T-helper 1 cell treated with Interleukin-12 subunit alpha and Interleukin-12 subunit beta and Interleukin-4 antibody, amounts not matched to agents 30 ng/mL and 1 ng/mL, for 36 hours (primary cell): ENCODE data around the gene KLK12. TPM values are rescaled to one million over a fixed set of nuclear protein-coding genes. Genes with fewer than 3 reads are reported as not detected.

Source experiments
- intact Hi-C: fragments of 100-400 bp; cut with micrococcal nuclease; formaldehyde crosslinking; loops from one replicate; pipeline ENCODE4 v1.15.1; 2024
- total RNA-seq: library from RNA; stranded (reverse); gene quantifications from 2 replicates; pipeline ENCODE4 v1.2.3, GENCODE V29; 2022

KLK12 gene
- total RNA-seq, 1 donor from 2014 or later = not detected

- intact Hi-C loops = no loop called here
These were observed 51.0 kb downstream of the KLK12 start, which contains the start of gene KLK7 for GRCh38 chr19:50983625-50984292. KLK7 (minus strand) TSS chr19:50983917; CDS start chr19:50982399, 1,518 bp downstream.

- intact Hi-C loops = no loop called here
These were observed 52.6 kb downstream of the KLK12 start for GRCh38 chr19:50982186-50982585.

GRCh38 chr19:50981587-50982146, 53.1 kb downstream of the KLK12 start:
- intact Hi-C loops = no loop called here

GRCh38 chr19:50980208-50980607, 54.6 kb downstream of the KLK12 start:
- intact Hi-C loops = no loop called here

- intact Hi-C loops = no loop called here
These were observed 55.0 kb downstream of the KLK12 start for GRCh38 chr19:50979758-50980157.

Other genes with a start within 250 kb of the KLK12 start
- not detected in 2 replicates for gene ACP4, start 244.6 kb downstream of the KLK12 start, total RNA-seq
- 1.1 and 1.6 TPM in 2 replicates for gene KLK1, start 211.2 kb downstream of the KLK12 start, total RNA-seq
- gene KLK15, start 201.4 kb downstream of the KLK12 start, total RNA-seq = not detected in 2 replicates
- gene KLK3, start 180.1 kb downstream of the KLK12 start, total RNA-seq = not detected in 2 replicates
- gene KLK2, start 161.6 kb downstream of the KLK12 start, total RNA-seq = 0.24 TPM in 1 of 2 replicates, not detected in the other
- gene KLK4, start 123.6 kb downstream of the KLK12 start, total RNA-seq = not detected in 2 replicates
- gene KLK5, start 82.0 kb downstream of the KLK12 start, total RNA-seq = not detected in 2 replicates
- not detected in 2 replicates for gene KLK6, start 65.4 kb downstream of the KLK12 start, total RNA-seq
- gene KLK7, start 51.1 kb downstream of the KLK12 start, total RNA-seq = not detected in 2 replicates
- not detected in 2 replicates for gene KLK8, start 33.4 kb downstream of the KLK12 start, total RNA-seq
- not detected in 2 replicates for gene KLK10, start 15.3 kb downstream of the KLK12 start, total RNA-seq
- gene KLK11, start 8.4 kb downstream of the KLK12 start, total RNA-seq = not detected in 2 replicates
- not detected in 2 replicates for gene KLK13, start 30.1 kb upstream of the KLK12 start, total RNA-seq
- 0.85 and 0.93 TPM in 2 replicates for gene KLK14, start 47.9 kb upstream of the KLK12 start, total RNA-seq
- 8.2 and 9.1 TPM in 2 replicates for gene CTU1, start 73.4 kb upstream of the KLK12 start, total RNA-seq
- 0.12 and 0.29 TPM in 2 replicates for gene SIGLEC9, start 89.9 kb upstream of the KLK12 start, total RNA-seq
- not detected in 2 replicates for gene SIGLEC7, start 107.3 kb upstream of the KLK12 start, total RNA-seq
- 8.5 and 10.4 TPM in 2 replicates for gene CD33, start 190.1 kb upstream of the KLK12 start, total RNA-seq
- gene SIGLECL1, start 216.1 kb upstream of the KLK12 start, total RNA-seq = not detected in 2 replicates